H1 (cell line): ENCODE results near the gene CHD6. TPM values are rescaled to one million over a fixed set of nuclear protein-coding genes. Genes with fewer than 3 reads are reported as not detected.

Experiments used
- CHD2 ChIP-seq: IDR thresholded peaks from 2 replicates; pipeline ENCODE4 v1.6.1; 2012; ENCODE audit warnings: low read length, improper control_type of control experiment
- PHF8 ChIP-seq: fragments of 200-600 bp; sonication (generic); conservative IDR thresholded peaks from 2 replicates; pipeline ENCODE4 v1.7.1; 2012; ENCODE audit warnings: low read depth, mild to moderate bottlenecking, inconsistent platforms, low read length, moderate library complexity
- RBBP5 ChIP-seq: IDR thresholded peaks from 2 replicates; pipeline ENCODE4 v1.7.1; 2012; ENCODE audit warnings: low read depth, mild to moderate bottlenecking, inconsistent platforms, low read length, moderate library complexity, borderline replicate concordance
- TBP ChIP-seq: IDR thresholded peaks from 2 replicates; pipeline ENCODE4 v1.6.1; 2011; ENCODE audit warnings: low read depth, low read length, improper control_type of control experiment
- polyA plus RNA-seq, 7 experiments: library from polyadenylated mRNA; depleted of rRNA in 3 of 7; stranded (reverse) in 5 of 7; unstranded in 2 of 7; fragments of >200 nt in 5 of 7; fragments of 200-250 nt in 2 of 7; gene quantifications; 1 replicate in 5 of 7; 2 replicates in 1 of 7; 4 replicates in 1 of 7; pipeline versions ENCODE4 v1.2.1 to v1.2.3, GENCODE V29; 2011 to 2013; ENCODE audit warnings: missing spikeins in 2 of 7, mixed read lengths in 2 of 7
- total RNA-seq: library from RNA; stranded (reverse); fragmentation: NEBNext Ultra II Directional; extraction: Animal tissue kit (Norgen Biotek cat#: 25700); gene quantifications from 2 replicates; pipeline ENCODE4 v1.2.1, GENCODE V29; 2021

The CHD6 gene
- total and polyA plus RNA-seq, 2 of the 8 experiments (the other 6 are each of a cell fraction or from before 2014, with no cell fraction given) = 11.1 to 62.9 TPM

- TF ChIP-seq RBBP5 (no peak), TBP (no peak), CHD2 (no peak), PHF8 (no peak)
These were observed 93.1 kb downstream of the CHD6 start (continued) for GRCh38 chr20:41524980-41525613.
